NCI-H748 (cell line): Measurements from ENCODE around the gene PCGF1.
A peak's percentile ranks its signal among the peaks of the same experiment; 100 is the strongest.

Source experiments
- DNase-seq: peaks from one replicate; lab custom pipeline; 2025; ENCODE audit not compliant: unreplicated experiment; lab: John Stamatoyannopoulos, UW

Gene PCGF1

DNA sequence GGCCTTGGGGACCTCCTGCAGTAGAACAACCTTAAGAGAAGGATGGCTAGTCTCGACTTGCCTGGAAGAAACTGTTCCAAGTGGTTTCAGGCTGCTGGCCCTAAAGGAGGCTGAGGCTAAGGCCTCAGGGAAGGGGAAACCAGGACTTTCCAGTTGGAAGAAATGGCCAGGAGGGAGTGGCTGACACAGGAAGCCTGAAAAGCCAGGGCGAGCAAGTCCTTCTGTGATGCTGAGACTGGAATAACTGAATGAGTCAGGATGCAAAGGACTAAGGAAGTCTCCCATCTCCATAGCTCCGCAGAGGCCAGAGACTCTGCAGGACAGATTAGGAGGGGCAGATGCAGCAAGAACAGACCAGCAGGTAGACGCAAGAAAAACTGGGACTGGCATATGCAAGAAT is 29.6 kb upstream of the PCGF1 start:
- DNase-seq = no peak

DNA sequence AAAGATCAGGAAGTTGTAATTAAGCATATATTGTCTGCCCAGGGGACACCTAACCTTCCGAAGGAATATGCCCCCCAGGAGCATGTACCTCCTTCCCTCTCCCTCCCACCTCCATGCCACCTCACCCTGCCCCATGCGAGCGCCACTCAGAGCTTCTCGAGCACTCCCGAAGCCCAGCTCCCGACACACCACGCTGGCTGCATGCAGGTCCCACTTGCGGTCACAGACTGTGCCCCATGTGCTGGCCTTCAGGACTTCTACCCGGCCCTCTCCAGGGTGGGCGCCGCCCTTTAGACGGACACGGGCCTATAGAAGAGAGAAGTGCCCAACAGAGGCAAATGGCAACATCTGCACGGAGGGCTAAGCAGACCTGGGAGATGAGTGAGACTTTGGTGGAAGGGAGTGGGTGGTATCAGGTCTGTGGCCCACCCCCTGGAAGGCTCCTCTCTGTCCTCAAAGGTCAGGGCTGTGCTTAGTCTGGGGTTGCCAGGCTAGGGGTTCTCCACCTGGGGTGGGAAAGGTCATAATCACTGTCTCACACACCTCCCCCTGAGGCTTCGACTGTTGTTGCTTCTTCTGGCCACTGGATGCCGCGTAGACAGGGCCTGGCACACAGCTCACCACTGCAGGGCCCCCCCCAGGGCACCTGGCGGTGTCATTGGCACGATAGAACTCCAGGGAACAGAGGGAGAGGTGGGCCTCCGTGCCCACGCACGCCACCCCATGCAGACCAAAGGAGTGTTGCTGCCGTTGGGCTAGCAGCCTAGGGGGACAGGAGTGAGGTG is 28.9 kb upstream of the PCGF1 start:
- DNase-seq = no peak

DNA sequence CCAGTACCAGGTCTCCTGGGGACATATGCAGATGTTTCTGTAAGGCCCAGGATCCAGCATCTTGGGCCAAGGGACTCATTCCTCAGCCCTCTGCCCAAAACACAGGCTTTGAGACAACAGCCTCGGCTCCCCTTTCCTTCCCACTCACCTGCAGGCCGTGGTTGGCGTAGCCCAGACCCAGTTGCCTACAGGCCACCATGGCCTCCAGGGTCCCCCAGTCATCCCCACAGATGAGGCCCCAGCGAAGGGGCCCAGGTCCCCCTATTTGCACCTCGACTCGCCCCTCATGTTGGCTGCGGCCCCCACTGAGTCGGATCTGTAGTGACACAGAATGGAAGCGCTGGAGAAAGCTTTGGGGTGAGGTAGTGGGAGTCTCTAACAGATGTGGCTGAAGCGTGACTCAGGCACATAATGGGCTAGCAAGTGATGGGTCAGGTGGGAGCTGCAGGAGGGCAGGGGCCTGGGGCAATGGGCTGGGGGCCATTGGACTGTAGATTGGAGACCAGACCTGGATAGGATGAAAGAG is 28.0 kb upstream of the PCGF1 start:
- no peak for DNase-seq

DNA sequence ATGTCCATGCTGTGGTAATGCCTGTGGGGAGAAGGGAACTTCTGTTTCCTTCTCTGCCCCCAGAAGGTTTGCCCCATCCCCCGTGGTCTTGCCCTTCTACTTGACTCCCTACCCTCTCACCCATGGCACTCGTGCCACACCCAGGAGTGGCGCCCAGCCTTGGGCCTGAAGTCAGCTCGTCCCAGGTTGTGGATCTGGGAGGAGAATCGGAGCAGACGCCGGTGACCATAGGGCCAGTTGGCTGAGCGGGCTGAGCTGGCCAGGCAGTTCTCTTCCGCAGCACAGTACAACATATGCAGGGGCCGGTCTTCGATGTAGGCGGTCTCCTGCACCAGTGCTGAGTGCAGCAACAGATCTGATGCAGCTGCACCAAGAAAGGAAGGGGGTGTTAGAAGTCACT is 26.9 kb upstream of the PCGF1 start:
- DNase-seq = no peak

DNA sequence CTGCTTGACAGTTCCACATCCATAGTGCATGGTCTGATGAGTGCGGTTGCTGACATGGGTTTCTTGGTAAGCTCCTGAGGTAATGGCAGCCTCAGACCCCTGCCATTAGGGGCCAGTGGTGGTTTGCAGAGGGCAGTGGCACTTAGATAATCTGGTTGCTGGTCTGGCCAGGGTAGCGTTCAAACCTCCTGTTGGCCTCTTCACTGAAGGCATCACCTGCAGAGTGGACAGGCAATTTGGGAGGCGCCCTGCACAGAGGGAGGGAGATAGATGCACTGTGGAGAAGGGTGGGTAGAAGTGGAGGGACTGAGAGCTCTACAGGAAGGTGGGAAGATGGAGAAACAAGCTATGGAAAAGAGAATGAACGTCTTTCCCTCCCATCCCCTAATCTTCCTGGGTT is 26.0 kb upstream of the PCGF1 start:
- DNase-seq = no peak

DNA sequence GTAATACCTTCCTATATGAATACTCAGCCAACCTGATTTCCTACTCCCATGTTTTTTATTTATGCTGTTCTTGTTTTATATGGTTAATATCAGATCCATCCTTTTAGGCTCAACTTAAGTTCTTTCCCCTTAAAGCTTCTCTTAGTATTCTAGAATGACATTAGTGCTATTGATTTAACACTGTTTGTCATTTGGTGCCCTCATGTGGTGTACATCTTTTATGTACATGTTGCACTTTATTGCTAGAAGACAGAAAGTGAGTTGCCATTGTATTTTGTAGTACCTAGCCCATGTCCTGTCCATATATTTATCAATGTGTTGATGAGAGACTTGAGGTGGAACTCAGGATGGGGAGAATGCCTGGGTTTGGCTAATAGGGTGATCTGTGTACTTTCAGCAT is 24.7 kb upstream of the PCGF1 start:
- DNase-seq = peak; percentile 25

DNA sequence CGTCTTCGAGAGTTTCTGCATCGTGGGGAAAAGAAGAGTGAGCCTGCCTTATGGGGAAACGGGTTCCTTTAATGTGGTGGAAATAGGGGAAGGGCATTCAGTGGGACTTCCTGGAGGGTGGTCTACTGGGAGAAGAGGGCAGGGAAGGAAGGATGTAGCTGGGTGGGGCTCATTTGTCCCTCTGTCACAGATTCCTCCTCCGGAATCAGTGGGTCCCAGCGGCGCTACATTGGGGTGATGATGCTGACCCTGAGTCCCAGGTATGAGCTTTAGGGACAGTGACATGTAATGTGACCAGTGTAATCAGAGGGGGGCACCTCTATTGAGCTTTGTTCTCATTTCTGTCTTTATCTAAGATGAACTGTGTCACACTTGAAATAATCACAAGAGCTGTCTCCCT is 24.2 kb upstream of the PCGF1 start:
- DNase-seq = no peak

DNA sequence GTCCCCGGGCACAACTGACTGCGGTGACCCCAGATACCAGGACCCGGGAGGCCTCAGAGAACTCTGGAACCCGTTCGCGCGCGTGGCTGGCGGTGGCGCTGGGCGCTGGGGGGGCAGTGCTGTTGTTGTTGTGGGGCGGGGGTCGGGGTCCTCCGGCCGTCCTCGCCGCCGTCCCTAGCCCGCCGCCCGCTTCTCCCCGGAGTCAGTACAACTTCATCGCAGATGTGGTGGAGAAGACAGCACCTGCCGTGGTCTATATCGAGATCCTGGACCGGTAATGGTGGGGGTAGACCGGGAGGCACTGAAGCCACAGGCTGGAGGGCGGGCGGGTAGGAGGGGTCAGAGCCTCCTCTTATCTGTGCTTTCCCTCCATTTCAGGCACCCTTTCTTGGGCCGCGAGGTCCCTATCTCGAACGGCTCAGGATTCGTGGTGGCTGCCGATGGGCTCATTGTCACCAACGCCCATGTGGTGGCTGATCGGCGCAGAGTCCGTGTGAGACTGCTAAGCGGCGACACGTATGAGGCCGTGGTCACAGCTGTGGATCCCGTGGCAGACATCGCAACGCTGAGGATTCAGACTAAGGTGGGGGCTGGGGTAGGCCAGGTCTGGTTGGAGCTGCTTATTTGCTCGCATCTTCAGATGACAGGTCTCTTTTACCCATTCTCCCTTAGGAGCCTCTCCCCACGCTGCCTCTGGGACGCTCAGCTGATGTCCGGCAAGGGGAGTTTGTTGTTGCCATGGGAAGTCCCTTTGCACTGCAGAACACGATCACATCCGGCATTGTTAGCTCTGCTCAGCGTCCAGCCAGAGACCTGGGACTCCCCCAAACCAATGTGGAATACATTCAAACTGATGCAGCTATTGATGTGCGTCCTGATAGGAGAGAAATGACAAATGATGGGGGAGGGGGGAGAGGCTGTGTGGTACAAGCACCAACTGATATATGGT is 23.0 kb upstream of the PCGF1 start:
- DNase-seq = peak; percentile 50

DNA sequence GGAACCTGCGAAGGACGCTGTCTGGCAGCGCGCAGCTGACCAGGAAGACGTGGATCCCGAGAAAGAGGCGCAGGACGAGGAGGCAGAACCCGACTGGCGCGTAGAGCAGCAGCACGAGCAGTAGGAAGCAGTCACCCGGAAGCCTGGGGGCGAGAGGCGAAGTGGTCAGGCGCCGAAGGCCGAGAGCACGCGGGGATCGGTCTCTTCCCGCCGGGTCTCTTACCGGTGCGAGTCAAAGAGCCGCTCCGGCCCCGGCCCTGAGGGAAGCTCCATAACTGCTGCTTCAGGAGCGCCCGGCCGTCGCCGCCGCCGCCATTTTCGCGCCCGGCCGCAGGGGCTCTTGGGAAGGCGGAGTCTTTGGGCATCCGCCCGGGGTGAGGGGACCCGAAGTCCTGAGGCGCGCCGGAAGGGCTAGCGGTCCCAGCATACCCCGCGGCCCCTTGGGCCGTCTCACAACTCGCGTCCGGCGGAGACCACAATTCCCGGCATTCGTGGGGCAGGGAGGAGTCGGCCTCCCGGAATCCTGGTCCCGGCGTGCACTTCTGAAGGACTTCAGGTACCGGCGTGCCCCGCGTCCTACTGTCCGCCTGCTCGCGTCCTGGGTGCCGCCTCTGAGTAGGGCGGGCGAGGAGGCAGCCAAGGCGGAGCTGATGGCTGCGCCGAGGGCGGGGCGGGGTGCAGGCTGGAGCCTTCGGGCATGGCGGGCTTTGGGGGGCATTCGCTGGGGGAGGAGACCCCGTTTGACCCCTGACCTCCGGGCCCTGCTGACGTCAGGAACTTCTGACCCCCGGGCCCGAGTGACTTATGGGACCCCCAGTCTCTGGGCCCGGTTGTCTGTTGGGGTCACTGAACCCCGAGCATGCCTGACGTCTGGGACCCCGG is 22.1 kb upstream of the PCGF1 start, which contains the start of the genes AUP1 and HTRA2:
Gene AUP1, minus strand, starts transcription at position 350 of the 882 bp plus-strand sequence. Its CDS starts 77 bp downstream, at position 273.
Gene HTRA2, plus strand, starts transcription at position 577 of the 882 bp plus-strand sequence. Its CDS starts 74 bp downstream, at position 651.
- DNase-seq = peak; percentile 98

DNA sequence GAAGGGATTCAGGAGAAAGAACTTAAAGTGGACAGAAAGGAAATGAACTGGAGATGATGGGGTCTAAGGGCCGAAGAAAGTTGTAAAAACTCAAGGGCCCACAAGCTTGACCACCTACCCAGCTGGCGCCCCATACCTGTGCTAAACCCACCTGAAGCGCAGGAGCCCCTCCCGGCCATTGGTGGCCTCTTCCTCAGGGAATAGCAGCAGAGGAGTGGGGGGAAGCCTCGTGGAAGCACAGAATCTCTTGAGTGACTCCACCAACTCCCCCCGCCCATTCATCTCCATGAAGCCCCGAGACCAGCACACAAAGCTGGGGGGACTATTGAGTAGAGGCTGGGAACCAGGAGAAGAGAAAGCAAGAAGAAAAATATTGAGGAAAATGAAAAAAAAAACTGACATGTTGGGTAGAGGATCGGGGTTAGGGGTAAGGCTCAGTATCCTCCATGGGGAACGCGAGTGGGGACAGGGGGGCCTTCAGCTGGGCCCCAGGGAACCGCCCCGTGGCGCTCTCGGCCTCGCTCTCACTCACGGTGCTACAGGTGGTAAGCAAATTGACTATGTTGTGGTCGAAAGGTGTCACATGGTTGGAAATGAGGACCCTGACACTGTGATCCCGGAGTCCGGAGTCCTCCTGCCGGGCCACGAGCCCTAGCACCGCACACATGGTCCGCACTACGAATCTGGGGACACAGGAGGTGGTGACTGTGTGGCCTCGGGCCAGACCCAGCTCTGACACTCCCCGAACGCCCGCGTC is 21.3 kb upstream of the PCGF1 start:
- peak; percentile 46 for DNase-seq

DNA sequence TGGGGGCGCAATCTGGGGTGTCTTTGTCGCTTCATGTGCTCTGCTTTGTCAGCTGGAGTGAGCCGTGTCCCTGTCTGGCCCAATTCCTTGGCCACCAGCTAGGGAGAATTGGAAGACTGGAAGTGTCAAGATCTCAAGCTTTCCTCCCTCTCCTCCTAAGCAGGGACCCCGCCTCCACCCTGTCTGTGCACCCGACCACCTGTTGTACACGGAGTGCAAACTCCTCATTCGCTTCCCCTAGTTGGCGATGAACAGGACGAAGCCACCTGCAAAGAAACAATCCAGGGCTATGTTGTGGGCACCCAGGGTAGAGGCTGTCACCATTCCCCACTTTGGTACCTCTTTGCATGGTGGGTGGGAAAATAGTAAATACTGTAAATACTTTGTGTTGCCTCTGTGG is 20.2 kb upstream of the PCGF1 start:
- DNase-seq = no peak

DNA sequence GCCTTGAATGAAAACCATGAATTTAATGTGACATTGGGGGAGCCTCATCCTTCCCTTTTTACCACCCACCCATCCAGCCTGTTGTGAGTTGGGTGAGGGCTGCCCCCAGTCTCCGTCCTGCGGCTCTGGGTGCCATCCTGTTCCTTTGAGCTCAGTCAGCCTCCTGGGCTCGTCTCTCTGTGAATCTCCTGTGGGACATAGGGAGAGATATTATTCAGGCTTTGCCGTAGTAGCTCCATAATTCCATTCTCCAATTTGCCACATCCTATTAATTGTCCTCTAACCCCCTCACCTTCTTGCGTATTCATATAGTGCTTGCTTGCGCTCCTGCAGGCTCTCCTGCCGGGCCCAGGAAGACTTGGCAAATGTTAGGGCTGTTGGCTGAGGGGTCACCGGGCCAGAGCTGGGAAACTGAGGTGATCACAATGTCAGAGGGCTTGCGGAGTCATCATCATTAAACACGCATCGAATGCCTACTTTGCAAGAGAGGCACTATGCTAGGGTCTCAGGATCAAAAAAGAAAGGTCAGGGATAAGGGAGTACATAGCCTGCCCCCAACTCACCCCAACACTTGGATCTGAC is 19.2 kb upstream of the PCGF1 start:
- no peak for DNase-seq

DNA sequence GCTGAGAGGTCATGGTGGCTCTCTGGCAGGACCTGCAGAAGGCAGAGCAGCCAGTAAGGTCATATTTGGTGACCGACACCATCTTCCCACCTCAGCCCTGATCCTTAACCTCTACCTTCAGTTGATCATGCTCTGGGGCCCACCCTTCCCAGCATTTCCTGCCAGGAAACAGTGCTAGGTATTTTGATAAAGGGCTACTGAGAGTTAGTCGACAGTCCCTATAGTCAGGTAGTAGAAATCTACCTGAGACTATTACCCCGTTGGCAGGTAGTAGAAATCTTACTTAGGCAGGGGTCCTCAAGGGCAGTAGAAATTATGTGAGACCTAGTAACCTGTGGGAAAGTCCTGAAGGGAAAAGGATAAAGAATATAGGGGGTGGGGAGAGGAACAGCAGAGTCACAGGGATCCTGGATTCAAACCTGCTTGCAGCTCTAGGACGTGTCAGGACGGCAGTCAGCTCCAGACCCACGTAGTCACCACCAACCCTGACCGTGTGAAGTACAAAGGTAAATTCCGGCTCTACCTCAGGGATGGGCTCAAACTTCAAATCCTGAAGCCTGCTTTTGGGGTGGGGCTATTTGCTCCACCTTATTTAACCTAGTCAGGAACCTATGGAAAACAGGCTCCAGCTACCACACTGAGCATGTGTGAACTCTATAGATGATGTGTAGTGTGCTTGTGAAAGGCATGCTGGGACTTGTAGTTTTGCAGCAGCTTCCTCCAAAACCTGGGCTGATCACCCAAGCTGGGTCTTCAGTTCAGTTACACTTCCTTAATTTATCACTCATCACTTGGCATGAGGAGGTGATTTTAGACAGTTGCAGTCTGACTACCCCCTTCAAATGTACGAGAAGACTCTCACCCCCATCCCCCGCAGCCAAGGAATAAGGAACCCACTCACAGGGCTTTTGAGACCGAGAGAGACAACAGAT is 18.5 kb upstream of the PCGF1 start, which contains the start of gene DQX1:
Gene DQX1, minus strand, starts transcription at position 515 of the 932 bp plus-strand sequence. Its CDS starts 502 bp downstream, at position 13.
- peak; percentile 24 for DNase-seq

DNA sequence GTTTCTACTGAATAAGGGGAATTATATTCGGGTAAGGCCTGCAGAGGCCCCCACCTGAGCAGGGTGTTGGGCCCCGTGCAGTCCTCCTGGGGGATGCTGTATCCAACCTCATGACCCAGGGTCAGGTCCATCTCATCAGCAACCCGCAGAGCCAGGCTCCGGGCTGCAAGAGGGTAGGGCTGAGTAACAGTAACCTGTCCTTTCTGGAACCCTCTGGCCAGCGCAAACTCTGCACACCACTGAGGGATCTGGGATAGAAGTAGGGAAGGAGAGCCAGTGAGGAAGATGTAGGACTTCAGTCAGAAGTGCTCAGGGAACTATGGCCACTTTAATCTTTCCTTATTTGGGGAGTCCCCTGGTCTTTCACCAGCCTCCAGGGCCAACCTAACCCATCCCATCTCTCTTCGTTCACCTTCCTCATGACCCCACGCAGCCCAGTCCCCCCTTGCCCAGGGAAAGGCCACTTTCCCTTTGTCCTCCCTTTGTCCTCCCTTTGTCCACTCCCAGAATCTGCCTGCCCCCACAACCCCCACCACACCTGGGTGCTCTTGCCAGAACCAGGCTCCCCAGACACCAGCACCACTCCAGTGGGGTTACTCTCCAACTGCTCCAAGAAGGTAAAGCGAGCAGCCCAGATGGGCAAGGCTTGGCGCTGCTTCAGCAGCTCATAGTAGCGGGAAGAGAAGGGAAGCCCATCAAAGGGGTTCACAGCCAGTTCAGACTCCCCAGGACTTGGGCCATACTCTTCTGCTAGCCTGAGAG is 17.6 kb upstream of the PCGF1 start:
- no peak for DNase-seq

DNA sequence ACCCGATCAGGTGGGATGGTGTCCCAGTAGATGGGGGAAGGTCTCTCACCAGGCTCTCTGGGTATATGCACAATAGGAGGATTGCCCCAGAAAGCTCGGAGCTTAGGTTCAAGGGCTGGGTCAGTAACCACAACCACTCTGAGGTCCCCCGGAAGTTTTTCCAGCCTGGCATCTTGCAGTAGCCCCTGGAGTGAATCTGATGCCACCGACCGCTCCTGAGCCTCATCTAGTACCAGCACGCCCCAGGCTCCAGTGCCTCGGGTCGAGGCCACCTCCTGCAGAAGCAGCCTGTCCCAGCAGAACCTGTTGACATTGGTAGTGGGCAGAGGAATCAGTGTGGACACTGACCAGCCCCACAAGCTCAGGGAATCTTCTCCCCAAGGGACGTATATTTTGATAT is 16.5 kb upstream of the PCGF1 start:
- no peak for DNase-seq

DNA sequence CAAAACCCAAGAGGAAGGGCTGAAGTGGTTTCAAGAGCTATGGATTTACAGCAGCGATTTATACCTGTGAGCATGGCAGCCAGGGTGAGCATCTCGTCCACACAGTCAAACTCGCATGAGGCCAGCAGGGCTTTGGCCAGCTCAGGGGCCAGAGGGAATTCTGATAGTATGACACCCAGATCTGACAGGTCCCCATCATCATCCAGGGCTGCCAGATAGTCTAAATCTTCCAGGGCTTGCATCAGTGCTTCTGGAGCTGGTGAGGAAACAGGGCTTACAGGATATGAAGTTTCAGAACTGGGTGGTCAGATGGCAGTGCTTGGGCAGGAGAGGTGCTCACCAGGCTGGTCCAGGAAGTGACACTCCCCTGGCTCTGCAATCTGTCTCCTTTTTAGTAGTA is 15.0 kb upstream of the PCGF1 start:
- DNase-seq = no peak

DNA sequence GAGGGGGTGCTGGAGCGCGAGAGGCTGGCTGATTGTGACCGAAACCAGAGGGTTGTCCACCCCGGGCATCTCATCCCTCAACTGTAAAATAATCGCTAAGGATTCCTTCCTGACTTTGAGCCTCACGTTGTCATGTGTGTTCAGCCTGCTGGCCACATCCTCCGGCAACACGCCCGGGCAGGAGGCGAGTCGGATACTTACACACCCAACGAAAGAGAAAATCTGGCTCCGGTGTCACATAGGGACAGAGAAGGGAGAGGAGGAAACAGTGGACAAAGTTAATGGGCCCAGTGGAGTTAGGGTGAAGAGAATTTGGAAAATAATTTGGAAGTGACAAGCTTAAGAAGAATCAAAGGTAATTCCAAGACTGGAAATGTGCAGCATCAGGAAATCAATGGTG is 9.2 kb upstream of the PCGF1 start:
- no peak for DNase-seq
